Astrocyte (in vitro differentiated cells and primary cell): ENCODE data around the gene MBNL2. TPM values are rescaled to one million over a fixed set of nuclear protein-coding genes. Genes with fewer than 3 reads are reported as not detected.
A peak's percentile ranks its signal among the peaks of the same experiment; 100 is the strongest.

ENCODE experiments used
- DNase-seq: peaks from one replicate; pipeline ENCODE4 v3.0.0-alpha.2; 2010; ENCODE audit warnings: low read depth
- FAIRE-seq: peaks from 2 replicates; lab custom pipeline; 2011; peaks lifted over from hg19 to GRCh38; lab: Jason Lieb, UNC
- H2AFZ ChIP-seq: 2 replicates; pipeline ENCODE4 v1.6.0; 2012; ENCODE audit warnings: low read depth, low read length, inconsistent platforms
- H3K27ac ChIP-seq: 2 replicates; pipeline ENCODE4 v1.5.1; 2011; ENCODE audit warnings: low read depth, low read length, inconsistent platforms
- H3K27me3 ChIP-seq: 2 replicates; pipeline ENCODE4 v1.6.0; 2011; ENCODE audit warnings: low read length, inconsistent platforms; ENCODE audit not compliant: insufficient read depth
- H3K36me3 ChIP-seq: 2 replicates; pipeline ENCODE4 v1.5.1; 2011; ENCODE audit warnings: low read length, inconsistent platforms; ENCODE audit not compliant: insufficient read depth
- H3K4me1 ChIP-seq: 2 replicates; pipeline ENCODE4 v1.5.1; 2011; ENCODE audit warnings: low read length, inconsistent platforms; ENCODE audit not compliant: insufficient read depth
- H3K4me2 ChIP-seq: 2 replicates; pipeline ENCODE4 v1.6.0; 2012; ENCODE audit warnings: low read length, inconsistent platforms
- H3K4me3 ChIP-seq: 2 replicates; pipeline ENCODE4 v1.5.1; 2011; ENCODE audit warnings: low read depth, mild to moderate bottlenecking, low read length, inconsistent platforms; ENCODE audit not compliant: insufficient read depth
- H3K79me2 ChIP-seq: 2 replicates; pipeline ENCODE4 v1.6.0; 2012; ENCODE audit warnings: mild to moderate bottlenecking, low read length, inconsistent platforms; ENCODE audit not compliant: insufficient read depth
- H3K9ac ChIP-seq: 2 replicates; pipeline ENCODE4 v1.6.0; 2012; ENCODE audit warnings: mild to moderate bottlenecking, low read length, inconsistent platforms
- H3K9me3 ChIP-seq: 2 replicates; pipeline ENCODE4 v1.5.1; 2012; ENCODE audit warnings: low read depth, mild to moderate bottlenecking, low read length, inconsistent platforms; ENCODE audit not compliant: insufficient read depth
- H4K20me1 ChIP-seq: 2 replicates; pipeline ENCODE4 v1.6.0; 2012; ENCODE audit warnings: low read length, inconsistent platforms; ENCODE audit not compliant: insufficient read depth
- H3K27ac Mint-ChIP-seq: one replicate; pipeline ENCODE4 v1.8.0; 2021; ENCODE audit warnings: mild to moderate bottlenecking, mixed read lengths; ENCODE audit not compliant: unreplicated experiment
- H3K27me3 Mint-ChIP-seq: one replicate; pipeline ENCODE4 v1.8.0; 2021; ENCODE audit warnings: low read depth, mixed read lengths; ENCODE audit not compliant: unreplicated experiment
- H3K36me3 Mint-ChIP-seq: one replicate; pipeline ENCODE4 v1.8.0; 2021; ENCODE audit warnings: low read depth, mixed read lengths; ENCODE audit not compliant: unreplicated experiment
- H3K4me1 Mint-ChIP-seq: one replicate; pipeline ENCODE4 v1.8.0; 2021; ENCODE audit warnings: low read depth, mixed read lengths; ENCODE audit not compliant: unreplicated experiment
- H3K4me3 Mint-ChIP-seq: one replicate; pipeline ENCODE4 v1.8.0; 2021; ENCODE audit warnings: mild to moderate bottlenecking, moderate library complexity, mixed read lengths; ENCODE audit not compliant: unreplicated experiment
- H3K9me3 Mint-ChIP-seq: one replicate; pipeline ENCODE4 v1.8.0; 2021; ENCODE audit warnings: mild to moderate bottlenecking, mixed read lengths; ENCODE audit not compliant: unreplicated experiment
- EZH2 ChIP-seq: IDR thresholded peaks from 2 replicates; pipeline ENCODE4 v1.6.1; 2012; ENCODE audit warnings: mild to moderate bottlenecking, low read length, inconsistent platforms; ENCODE audit not compliant: insufficient read depth
- total RNA-seq: library from RNA; stranded (reverse); gene quantifications from 2 replicates; pipeline ENCODE4 v1.2.1, GENCODE V29; 2021
- TF ChIP-seq, protein P1 (sequence below): IDR thresholded peaks from 2 replicates; pipeline ENCODE4 v1.5.1; 2011; ENCODE audit warnings: low read depth, mild to moderate bottlenecking, inconsistent platforms, low read length, moderate library complexity; ENCODE audit not compliant: insufficient read depth

Gene MBNL2
- total RNA-seq, 1 donor from 2014 or later = 66.5 TPM

DNA sequence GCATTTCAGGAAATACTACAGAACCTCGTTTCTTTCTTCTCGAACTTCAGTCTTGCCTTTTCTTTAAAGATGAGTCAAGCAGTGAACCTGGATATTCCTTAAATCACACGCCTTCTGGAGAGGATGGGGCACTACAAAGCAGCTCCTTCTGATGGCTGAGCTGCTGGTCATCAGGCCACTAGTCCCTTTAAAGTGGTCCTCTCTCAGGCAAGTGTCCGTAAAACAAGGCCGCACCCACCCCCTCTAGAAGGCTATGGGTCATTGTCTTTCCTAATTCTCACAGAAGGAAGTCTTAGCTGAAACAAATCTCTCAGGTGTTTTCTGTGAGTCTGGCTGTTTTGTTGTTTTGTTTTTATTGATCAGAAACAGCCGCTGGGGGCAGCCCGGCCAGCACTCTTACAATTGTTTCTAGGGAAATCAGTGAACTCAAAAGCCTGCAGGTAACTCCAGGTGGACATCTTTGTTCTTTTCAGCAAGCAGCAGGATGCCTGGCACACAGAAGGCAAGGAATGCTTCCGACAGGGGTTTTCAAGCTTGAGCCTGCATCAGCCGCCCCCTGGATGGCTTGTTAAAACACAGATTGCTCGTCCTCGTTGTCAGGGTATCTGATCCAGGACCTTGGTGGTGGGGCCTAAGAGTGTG, 45.4 kb downstream of the MBNL2 start:
- no peaks in the 10 kb centered on the region for H3K9me3 ChIP-seq
- peaks cover 10% of the 10 kb centered on the region for H3K36me3 Mint-ChIP-seq
- peaks cover 3% of the 10 kb centered on the region for H3K36me3 ChIP-seq
- H3K9me3 Mint-ChIP-seq = no peaks in the 10 kb centered on the region
- peak overlapping the region; percentile 77 for H3K4me2 ChIP-seq
- no peak overlapping the region for H2AFZ ChIP-seq
- DNase-seq (no peak), FAIRE-seq (no peak)
- peak overlapping the region; percentile 92 for H3K27ac Mint-ChIP-seq
- H3K4me3 Mint-ChIP-seq = peak overlapping the region; percentile 67
- H3K79me2 ChIP-seq = peaks cover 85% of the 10 kb centered on the region
- H3K4me1 ChIP-seq = peaks cover 35% of the 10 kb centered on the region
- H3K27ac ChIP-seq = peak overlapping the region; percentile 55
- peak overlapping the region; percentile 38 for H3K4me3 ChIP-seq
- TF ChIP-seq EZH2 = no peak
- TF ChIP-seq, protein P1, sequence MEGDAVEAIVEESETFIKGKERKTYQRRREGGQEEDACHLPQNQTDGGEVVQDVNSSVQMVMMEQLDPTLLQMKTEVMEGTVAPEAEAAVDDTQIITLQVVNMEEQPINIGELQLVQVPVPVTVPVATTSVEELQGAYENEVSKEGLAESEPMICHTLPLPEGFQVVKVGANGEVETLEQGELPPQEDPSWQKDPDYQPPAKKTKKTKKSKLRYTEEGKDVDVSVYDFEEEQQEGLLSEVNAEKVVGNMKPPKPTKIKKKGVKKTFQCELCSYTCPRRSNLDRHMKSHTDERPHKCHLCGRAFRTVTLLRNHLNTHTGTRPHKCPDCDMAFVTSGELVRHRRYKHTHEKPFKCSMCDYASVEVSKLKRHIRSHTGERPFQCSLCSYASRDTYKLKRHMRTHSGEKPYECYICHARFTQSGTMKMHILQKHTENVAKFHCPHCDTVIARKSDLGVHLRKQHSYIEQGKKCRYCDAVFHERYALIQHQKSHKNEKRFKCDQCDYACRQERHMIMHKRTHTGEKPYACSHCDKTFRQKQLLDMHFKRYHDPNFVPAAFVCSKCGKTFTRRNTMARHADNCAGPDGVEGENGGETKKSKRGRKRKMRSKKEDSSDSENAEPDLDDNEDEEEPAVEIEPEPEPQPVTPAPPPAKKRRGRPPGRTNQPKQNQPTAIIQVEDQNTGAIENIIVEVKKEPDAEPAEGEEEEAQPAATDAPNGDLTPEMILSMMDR = no peak
- peaks cover 38% of the 10 kb centered on the region for H3K4me1 Mint-ChIP-seq
- no peaks in the 10 kb centered on the region for H3K27me3 Mint-ChIP-seq
- peak overlapping the region; percentile 65 for H3K9ac ChIP-seq
- peaks cover 21% of the 10 kb centered on the region for H4K20me1 ChIP-seq
- H3K27me3 ChIP-seq = no peaks in the 10 kb centered on the region

DNA sequence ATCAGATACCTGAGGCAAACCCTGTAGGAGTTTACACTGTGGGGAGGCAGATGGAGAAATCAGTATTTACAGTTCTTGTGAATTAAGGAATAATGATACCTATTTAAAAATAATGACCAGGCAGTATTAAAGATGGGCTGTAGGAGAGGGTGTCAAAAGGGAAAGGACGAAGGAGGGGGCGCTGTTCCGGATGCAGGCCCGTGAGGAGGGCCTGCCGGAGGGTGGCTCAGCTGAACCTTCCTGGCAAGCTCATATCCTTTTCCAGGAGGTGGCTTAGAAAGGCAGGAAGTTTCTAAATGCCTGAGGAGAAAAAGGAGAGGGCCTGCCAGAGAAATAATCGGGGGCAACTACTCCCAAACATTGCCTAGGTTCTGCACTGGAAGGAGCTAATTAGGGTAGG, 46.6 kb downstream of the MBNL2 start:
- Histone ChIP-seq H3K27ac (no peak overlapping the region), H3K4me3 (no peak overlapping the region), H3K4me2 (peak overlapping the region; percentile 48), H2AFZ (no peak overlapping the region), H4K20me1 (peaks cover 19% of the 10 kb centered on the region), H3K9ac (peak overlapping the region; percentile 19), H3K9me3 (no peaks in the 10 kb centered on the region), H3K79me2 (peaks cover 85% of the 10 kb centered on the region), H3K36me3 (peaks cover 3% of the 10 kb centered on the region), H3K27me3 (no peaks in the 10 kb centered on the region), H3K4me1 (peaks cover 47% of the 10 kb centered on the region)
- DNase-seq (no peak), FAIRE-seq (no peak)
- TF ChIP-seq, protein P1 = no peak
- TF ChIP-seq EZH2 = no peak
- H3K27ac Mint-ChIP-seq = peak overlapping the region; percentile 58
- H3K36me3 Mint-ChIP-seq = peaks cover 7% of the 10 kb centered on the region
- H3K9me3 Mint-ChIP-seq = no peaks in the 10 kb centered on the region
- no peaks in the 10 kb centered on the region for H3K27me3 Mint-ChIP-seq
- H3K4me3 Mint-ChIP-seq = no peak overlapping the region
- H3K4me1 Mint-ChIP-seq = peaks cover 40% of the 10 kb centered on the region

DNA sequence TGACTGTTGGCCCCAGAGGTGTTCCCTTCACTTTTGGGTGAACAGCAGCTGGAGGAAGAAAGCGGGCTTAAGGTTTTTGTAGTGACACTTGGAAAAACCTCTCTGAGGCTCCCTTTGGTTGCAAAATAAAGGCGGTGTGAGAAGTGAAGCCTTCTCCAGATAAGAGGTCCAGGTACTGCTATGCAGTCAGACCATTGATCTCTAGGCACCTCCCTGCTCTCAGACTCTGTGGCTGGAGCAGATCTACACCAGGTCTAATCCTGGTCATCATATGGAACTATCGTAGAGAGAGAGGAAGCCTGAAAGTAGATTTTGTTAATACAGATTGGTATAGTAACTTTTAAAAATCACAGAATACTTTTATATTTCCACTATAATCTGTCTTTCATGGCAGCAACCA, 47.5 kb downstream of the MBNL2 start:
- peaks cover 5% of the 10 kb centered on the region for H3K36me3 Mint-ChIP-seq
- H3K4me1 ChIP-seq = peaks cover 56% of the 10 kb centered on the region
- H2AFZ ChIP-seq = no peak overlapping the region
- H3K9me3 Mint-ChIP-seq = no peaks in the 10 kb centered on the region
- FAIRE-seq (no peak), DNase-seq (no peak)
- H3K9ac ChIP-seq = no peak overlapping the region
- H3K4me3 ChIP-seq = no peak overlapping the region
- H3K36me3 ChIP-seq = peaks cover 3% of the 10 kb centered on the region
- H4K20me1 ChIP-seq = peaks cover 19% of the 10 kb centered on the region
- H3K9me3 ChIP-seq = no peaks in the 10 kb centered on the region
- H3K27ac Mint-ChIP-seq = no peak overlapping the region
- H3K79me2 ChIP-seq = peaks cover 81% of the 10 kb centered on the region
- peaks cover 43% of the 10 kb centered on the region for H3K4me1 Mint-ChIP-seq
- no peak overlapping the region for H3K4me3 Mint-ChIP-seq
- TF ChIP-seq EZH2 = no peak
- TF ChIP-seq, protein P1 = no peak
- H3K27me3 ChIP-seq = no peaks in the 10 kb centered on the region
- no peak overlapping the region for H3K4me2 ChIP-seq
- H3K27me3 Mint-ChIP-seq = no peaks in the 10 kb centered on the region
- H3K27ac ChIP-seq = no peak overlapping the region
